Stimulated activated CD4-positive, alpha-beta T cell treated with anti-CD3 and anti-CD28 coated beads, Interleukin-12 subunit alpha, Interleukin-12 subunit beta, amount 100 ng/mL, for 48 hours (primary cell): ENCODE data around the gene RAD51B.

Experiments
- DNase-seq, 3 donors: peaks; one replicate each; pipeline ENCODE4 v3.0.0-alpha.2; 2020; ENCODE audit warnings: low read depth in 2 of 3, low spot score in 1 of 3

The RAD51B gene

GRCh38 chr14:68469208-68469713, 649.7 kb downstream of the RAD51B start:
- no peak for DNase-seq

- no peak for DNase-seq
Observed at GRCh38 chr14:68470361-68470760, 650.8 kb downstream of the RAD51B start.

GRCh38 chr14:68471029-68471963, 651.7 kb downstream of the RAD51B start:
- DNase-seq, result no peak

GRCh38 chr14:68471964-68472508, 652.5 kb downstream of the RAD51B start:
- no peak for DNase-seq

- no peak for DNase-seq
Observed at GRCh38 chr14:68473069-68473468, 653.5 kb downstream of the RAD51B start.

- DNase-seq, result no peak
Observed at GRCh38 chr14:68473794-68474193, 654.2 kb downstream of the RAD51B start.

- no peak for DNase-seq
Observed at GRCh38 chr14:68474741-68475140, 655.2 kb downstream of the RAD51B start.

GRCh38 chr14:68475802-68476201, 656.2 kb downstream of the RAD51B start:
- DNase-seq, result no peak

- no peak for DNase-seq
Observed at GRCh38 chr14:68476212-68477109, 656.9 kb downstream of the RAD51B start.

- no peak for DNase-seq
Observed at GRCh38 chr14:68477110-68477455, 657.5 kb downstream of the RAD51B start.

- DNase-seq, result no peak
Observed at GRCh38 chr14:68477461-68478085, 658.0 kb downstream of the RAD51B start.

GRCh38 chr14:68479247-68479646, 659.7 kb downstream of the RAD51B start:
- DNase-seq, result no peak

GRCh38 chr14:68482018-68482417, 662.4 kb downstream of the RAD51B start:
- no peak for DNase-seq

GRCh38 chr14:68482772-68483395, 663.3 kb downstream of the RAD51B start:
- no peak for DNase-seq

- DNase-seq, result no peak
Observed at GRCh38 chr14:68486033-68486732, 666.6 kb downstream of the RAD51B start.

GRCh38 chr14:68486809-68487208, 667.2 kb downstream of the RAD51B start:
- DNase-seq, result no peak

GRCh38 chr14:68487805-68488590, 668.4 kb downstream of the RAD51B start:
- DNase-seq, result no peak

- no peak for DNase-seq
Observed at GRCh38 chr14:68491793-68492192, 672.2 kb downstream of the RAD51B start.
